Keratinocyte (primary cell): ENCODE data around the gene ARHGEF33.

Experiments used
- CTCF ChIP-seq, 3 experiments: IDR thresholded peaks in 1 of 3; conservative IDR thresholded peaks in 1 of 3; optimal IDR thresholded peaks in 1 of 3; 2 replicates in 2 of 3; 3 replicates in 1 of 3; pipeline versions ENCODE3 to v1.5.1; 2011; ENCODE audit warnings: low read length in 3 of 3, mild to moderate bottlenecking in 3 of 3, moderate library complexity in 2 of 3, control low read depth in 1 of 3, inconsistent platforms in 1 of 3; ENCODE audit not compliant: insufficient read depth in 2 of 3; ENCODE audit errors: extremely low read depth in 1 of 3
- EZH2 ChIP-seq: IDR thresholded peaks from one replicate; pipeline ENCODE4 v1.6.1; 2012; ENCODE audit warnings: inconsistent platforms, mild to moderate bottlenecking, low read length, moderate library complexity

GRCh38 chr2:38973266-38973665, 83.6 kb downstream of the ARHGEF33 start:
- TF ChIP-seq CTCF (optimal IDR thresholded peaks at IDR 0.05 in 1 of 3, IDR thresholded peaks at IDR 0.05 in 1 of 3, conservative IDR thresholded peaks at IDR 0.05 in 1 of 3; ENCODE audit: extremely low read depth in 1 of 3, insufficient read depth in 2 of 3, low read length in 3 of 3) = no peak
- no peak for TF ChIP-seq EZH2
